ENCODE data around the gene ISCA1. TPM values are rescaled to one million over a fixed set of nuclear protein-coding genes. Genes with fewer than 3 reads are reported as not detected.

ISCA1 gene
- polyA plus RNA-seq, 1 donor (not counting 4 experiments of a cell fraction or from before 2014, with no cell fraction given) = 37.4 TPM

DNA sequence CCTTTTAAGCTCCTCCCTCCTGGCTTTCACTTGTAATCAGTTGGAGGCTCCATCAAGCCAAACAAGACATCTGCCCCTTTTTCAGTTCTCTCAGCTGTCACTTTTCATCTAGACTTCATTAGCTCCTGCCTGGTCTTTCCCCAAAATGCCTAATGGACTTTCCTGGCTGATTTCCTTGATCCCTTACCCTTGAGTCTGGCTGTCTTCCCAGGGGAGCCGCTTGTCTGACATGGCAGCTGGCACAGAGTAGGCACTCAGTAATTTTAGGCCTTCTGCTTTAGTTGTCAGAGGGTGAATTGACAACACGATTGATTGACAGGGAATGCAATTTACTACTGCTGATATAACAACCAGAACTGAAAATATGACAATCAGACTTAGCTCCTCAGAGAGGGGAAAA lies 24.9 kb downstream of the ISCA1 start:
- FAIRE-seq = no peak
- H4K20me1 ChIP-seq (ENCODE audit: control insufficient read depth, extremely low read depth, insufficient read depth, low read length) = no peaks in the 10 kb centered on the region
- H3K9ac ChIP-seq (ENCODE audit: control insufficient read depth, extremely low read depth, insufficient read depth, low read length) = no peak overlapping the region
- no peak overlapping the region for H2AFZ ChIP-seq (ENCODE audit: control insufficient read depth, low read length)
- H3K4me1 ChIP-seq (ENCODE audit: control insufficient read depth, extremely low read depth, insufficient read depth, low read length) = no peaks in the 10 kb centered on the region
- no peaks in the 10 kb centered on the region for H3K9me3 ChIP-seq (ENCODE audit: control insufficient read depth, low read depth, low read length)
- no peak overlapping the region for H3K4me3 ChIP-seq (ENCODE audit: control insufficient read depth in 2 of 3, extremely low read depth in 1 of 3, insufficient read depth in 2 of 3, low read depth in 1 of 3, low read length in 3 of 3)
- dilution Hi-C loops (cut with MboI; ENCODE audit: extremely low pct_ligation_motif_present, low sequenced_read_pairs) = no loop called here
- no peaks in the 10 kb centered on the region for H3K27me3 ChIP-seq (ENCODE audit: control insufficient read depth, extremely low read depth, insufficient read depth, low read length)
- H3K4me2 ChIP-seq (ENCODE audit: control insufficient read depth, extremely low read depth, insufficient read depth, low read depth, low read length) = no peak overlapping the region
- H3K27ac ChIP-seq (ENCODE audit: control insufficient read depth, insufficient read depth, low read length) = no peak overlapping the region
- TF ChIP-seq, protein P1, sequence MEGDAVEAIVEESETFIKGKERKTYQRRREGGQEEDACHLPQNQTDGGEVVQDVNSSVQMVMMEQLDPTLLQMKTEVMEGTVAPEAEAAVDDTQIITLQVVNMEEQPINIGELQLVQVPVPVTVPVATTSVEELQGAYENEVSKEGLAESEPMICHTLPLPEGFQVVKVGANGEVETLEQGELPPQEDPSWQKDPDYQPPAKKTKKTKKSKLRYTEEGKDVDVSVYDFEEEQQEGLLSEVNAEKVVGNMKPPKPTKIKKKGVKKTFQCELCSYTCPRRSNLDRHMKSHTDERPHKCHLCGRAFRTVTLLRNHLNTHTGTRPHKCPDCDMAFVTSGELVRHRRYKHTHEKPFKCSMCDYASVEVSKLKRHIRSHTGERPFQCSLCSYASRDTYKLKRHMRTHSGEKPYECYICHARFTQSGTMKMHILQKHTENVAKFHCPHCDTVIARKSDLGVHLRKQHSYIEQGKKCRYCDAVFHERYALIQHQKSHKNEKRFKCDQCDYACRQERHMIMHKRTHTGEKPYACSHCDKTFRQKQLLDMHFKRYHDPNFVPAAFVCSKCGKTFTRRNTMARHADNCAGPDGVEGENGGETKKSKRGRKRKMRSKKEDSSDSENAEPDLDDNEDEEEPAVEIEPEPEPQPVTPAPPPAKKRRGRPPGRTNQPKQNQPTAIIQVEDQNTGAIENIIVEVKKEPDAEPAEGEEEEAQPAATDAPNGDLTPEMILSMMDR (optimal IDR thresholded peaks at IDR 0.05 in 1 of 3, IDR thresholded peaks at IDR 0.05 in 1 of 3, conservative IDR thresholded peaks at IDR 0.05 in 1 of 3; ENCODE audit: extremely low read depth in 1 of 3, insufficient read depth in 2 of 3, low read length in 3 of 3) = no peak
- TF ChIP-seq EZH2 (IDR thresholded peaks at IDR 0.05; ENCODE audit: low read length) = no peak
- no peaks in the 10 kb centered on the region for H3K9me1 ChIP-seq (ENCODE audit: control insufficient read depth, extremely low read depth, insufficient read depth, low read length)
- no peak for DNase-seq (ENCODE audit: low read depth, low spot score)
- H3K79me2 ChIP-seq (ENCODE audit: control insufficient read depth, insufficient read depth, low read length) = no peaks in the 10 kb centered on the region
- H3K36me3 ChIP-seq (ENCODE audit: control insufficient read depth in 2 of 2, extremely low read depth in 1 of 2, insufficient read depth in 2 of 2, low read length in 2 of 2) = peaks cover 0 to 3% of the 10 kb centered on the region in 2 experiments

DNA sequence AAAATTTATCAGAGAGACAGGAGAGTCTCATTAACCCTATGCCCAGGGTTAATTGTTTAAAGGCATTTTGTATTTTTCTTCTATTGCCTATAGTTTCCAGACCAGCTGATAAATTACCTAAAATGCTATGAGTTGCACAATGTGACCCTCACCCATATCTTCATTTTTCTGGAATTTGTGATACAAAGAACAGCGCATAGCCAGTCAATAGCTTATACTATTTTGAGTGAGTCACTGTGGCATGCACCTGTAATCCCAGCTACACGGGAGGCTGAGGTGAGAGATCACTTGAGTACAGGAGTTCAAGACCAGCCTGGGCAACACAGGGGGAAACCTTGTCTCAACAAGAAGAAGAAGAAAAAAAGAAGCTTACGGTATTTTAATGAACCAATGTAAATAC lies 25.7 kb downstream of the ISCA1 start:
- Histone ChIP-seq H3K9ac (ENCODE audit: control insufficient read depth, extremely low read depth, insufficient read depth, low read length) (no peak overlapping the region), H3K9me1 (ENCODE audit: control insufficient read depth, extremely low read depth, insufficient read depth, low read length) (no peaks in the 10 kb centered on the region), H3K36me3 (ENCODE audit: control insufficient read depth in 2 of 2, extremely low read depth in 1 of 2, insufficient read depth in 2 of 2, low read length in 2 of 2) (peaks cover 0 to 3% of the 10 kb centered on the region in 2 experiments), H3K9me3 (ENCODE audit: control insufficient read depth, low read depth, low read length) (no peaks in the 10 kb centered on the region), H3K27ac (ENCODE audit: control insufficient read depth, insufficient read depth, low read length) (no peak overlapping the region), H3K4me1 (ENCODE audit: control insufficient read depth, extremely low read depth, insufficient read depth, low read length) (no peaks in the 10 kb centered on the region), H4K20me1 (ENCODE audit: control insufficient read depth, extremely low read depth, insufficient read depth, low read length) (no peaks in the 10 kb centered on the region), H3K4me2 (ENCODE audit: control insufficient read depth, extremely low read depth, insufficient read depth, low read depth, low read length) (no peak overlapping the region), H3K79me2 (ENCODE audit: control insufficient read depth, insufficient read depth, low read length) (no peaks in the 10 kb centered on the region), H2AFZ (ENCODE audit: control insufficient read depth, low read length) (no peak overlapping the region), H3K27me3 (ENCODE audit: control insufficient read depth, extremely low read depth, insufficient read depth, low read length) (no peaks in the 10 kb centered on the region), H3K4me3 (ENCODE audit: control insufficient read depth in 2 of 3, extremely low read depth in 1 of 3, insufficient read depth in 2 of 3, low read depth in 1 of 3, low read length in 3 of 3) (no peak overlapping the region)
- DNase-seq (ENCODE audit: low read depth, low spot score) = no peak
- no peak for FAIRE-seq
- TF ChIP-seq EZH2 (IDR thresholded peaks at IDR 0.05; ENCODE audit: low read length) = no peak
- TF ChIP-seq, protein P1 (optimal IDR thresholded peaks at IDR 0.05 in 1 of 3, IDR thresholded peaks at IDR 0.05 in 1 of 3, conservative IDR thresholded peaks at IDR 0.05 in 1 of 3; ENCODE audit: extremely low read depth in 1 of 3, insufficient read depth in 2 of 3, low read length in 3 of 3) = no peak
- dilution Hi-C loops (cut with MboI; ENCODE audit: extremely low pct_ligation_motif_present, low sequenced_read_pairs) = no loop called here
